Measurements from ENCODE around the gene PAK5. TPM values are rescaled to one million over a fixed set of nuclear protein-coding genes. Genes with fewer than 3 reads are reported as not detected.

Gene PAK5
- total and polyA plus RNA-seq, 9 of the 15 experiments (the other 6 are each of a cell fraction or from before 2014, with no cell fraction given) = not detected

GRCh38 chr20:9711872-9712271 lies 127.0 kb downstream of the PAK5 start:
- BruUV-seq (replicated peaks) = no TSS peak
- H3K9ac ChIP-seq (ENCODE audit: insufficient read depth in 1 of 2, low read depth in 2 of 2, low read length in 2 of 2) = no peak overlapping the region
- 0% methylated on average over 2 of the region's 2 CpGs for WGBS (ENCODE audit: insufficient coverage, low coverage, missing lambda C conversion rate)
- POLR2A ChIA-PET = no interaction called here
- H3K9me1 ChIP-seq (ENCODE audit: control insufficient read depth, insufficient read depth, low read length) = no peaks in the 10 kb centered on the region
- H3K4me2 ChIP-seq (ENCODE audit: insufficient read depth, low read length) = no peak overlapping the region
- FAIRE-seq (no peak), DNase-seq (ENCODE audit: extremely low read depth in 1 of 4, low spot score in 3 of 4) (no peak), ATAC-seq (no peak)
- TF ChIP-seq GATA2 (CRISPR knock-in tag; IDR thresholded peaks at IDR 0.05) = no peak
- TF ChIP-seq MYBL2 (IDR thresholded peaks at IDR 0.05; ENCODE audit: low read depth) = no peak
- no peak for TF ChIP-seq MYBL2 (CRISPR knock-in tag; IDR thresholded peaks at IDR 0.05; ENCODE audit: borderline replicate concordance)
- CTCF ChIA-PET (ENCODE audit: low intra/inter-chr PET ratio) = no interaction called here
- no peaks in the 10 kb centered on the region for H3K4me1 ChIP-seq (replicated peaks in 1 of 2; ENCODE audit: control insufficient read depth in 2 of 2, insufficient read depth in 2 of 2, low read length in 2 of 2)
- no peaks in the 10 kb centered on the region for H3K9me3 ChIP-seq (replicated peaks; ENCODE audit: control insufficient read depth, insufficient read depth, low read depth, low read length)
- no peak overlapping the region for H3K4me3 ChIP-seq
- H3K79me2 ChIP-seq (ENCODE audit: control insufficient read depth, insufficient read depth, low read length) = no peaks in the 10 kb centered on the region
- in situ Hi-C loops (cut with MboI) (no loop called here), intact Hi-C loops (cut with micrococcal nuclease) (no loop called here)
- H3K27me3 ChIP-seq (ENCODE audit: control insufficient read depth in 2 of 2, insufficient read depth in 2 of 2, low read length in 2 of 2) = no peaks in the 10 kb centered on the region
- H3K36me3 ChIP-seq (ENCODE audit: control insufficient read depth, insufficient read depth, low read length) = no peaks in the 10 kb centered on the region
- H4K20me1 ChIP-seq (replicated peaks; ENCODE audit: control insufficient read depth, insufficient read depth, low read length) = no peaks in the 10 kb centered on the region
- no peak overlapping the region for H3K27ac ChIP-seq (ENCODE audit: extremely low read depth, low read depth, low read length)
- no peak overlapping the region for H2AFZ ChIP-seq (ENCODE audit: low read depth, low read length)

GRCh38 chr20:9710685-9711084 lies 128.2 kb downstream of the PAK5 start:
- no peak overlapping the region for H3K4me3 ChIP-seq
- no peaks in the 10 kb centered on the region for H3K4me1 ChIP-seq (replicated peaks in 1 of 2; ENCODE audit: control insufficient read depth in 2 of 2, insufficient read depth in 2 of 2, low read length in 2 of 2)
- H3K79me2 ChIP-seq (ENCODE audit: control insufficient read depth, insufficient read depth, low read length) = no peaks in the 10 kb centered on the region
- in situ Hi-C loops (cut with MboI) (no loop called here), intact Hi-C loops (cut with micrococcal nuclease) (no loop called here)
- no peaks in the 10 kb centered on the region for H3K27me3 ChIP-seq (ENCODE audit: control insufficient read depth in 2 of 2, insufficient read depth in 2 of 2, low read length in 2 of 2)
- 0% methylated on average over 3 of the region's 3 CpGs for WGBS (ENCODE audit: insufficient coverage, low coverage, missing lambda C conversion rate)
- no TSS peak for BruUV-seq (replicated peaks)
- H3K27ac ChIP-seq (ENCODE audit: extremely low read depth, low read depth, low read length) = no peak overlapping the region
- DNase-seq (ENCODE audit: extremely low read depth in 1 of 4, low spot score in 3 of 4) (no peak), FAIRE-seq (no peak), ATAC-seq (no peak)
- H3K9me3 ChIP-seq (replicated peaks; ENCODE audit: control insufficient read depth, insufficient read depth, low read depth, low read length) = no peaks in the 10 kb centered on the region
- H3K9me1 ChIP-seq (ENCODE audit: control insufficient read depth, insufficient read depth, low read length) = no peaks in the 10 kb centered on the region
- no peaks in the 10 kb centered on the region for H3K36me3 ChIP-seq (ENCODE audit: control insufficient read depth, insufficient read depth, low read length)
- H3K9ac ChIP-seq (ENCODE audit: insufficient read depth in 1 of 2, low read depth in 2 of 2, low read length in 2 of 2) = no peak overlapping the region
- ChIA-PET POLR2A (no interaction called here), CTCF (ENCODE audit: low intra/inter-chr PET ratio) (no interaction called here)
- H3K4me2 ChIP-seq (ENCODE audit: insufficient read depth, low read length) = no peak overlapping the region
- no peak overlapping the region for H2AFZ ChIP-seq (ENCODE audit: low read depth, low read length)
- H4K20me1 ChIP-seq (replicated peaks; ENCODE audit: control insufficient read depth, insufficient read depth, low read length) = no peaks in the 10 kb centered on the region
- TF ChIP-seq ZBTB7A (IDR thresholded peaks at IDR 0.05; ENCODE audit: borderline replicate concordance, control insufficient read depth, low read depth, low read length) (no peak), ETS2 (tag; IDR thresholded peaks at IDR 0.05; ENCODE audit: borderline replicate concordance, poor library complexity, severe bottlenecking) (no peak), RCOR1 (IDR thresholded peaks at IDR 0.05; ENCODE audit: borderline replicate concordance in 1 of 2, low read depth in 2 of 2, low read length in 2 of 2) (no peak), ZNF212 (CRISPR knock-in tag; IDR thresholded peaks at IDR 0.05) (no peak), ILK (tag; IDR thresholded peaks at IDR 0.05; ENCODE audit: borderline replicate concordance, low read depth) (no peak), CBFB (CRISPR knock-in tag; IDR thresholded peaks at IDR 0.05) (no peak), SAP30 (IDR thresholded peaks at IDR 0.05; ENCODE audit: borderline replicate concordance, insufficient read depth, low read depth, low read length, poor library complexity, severe bottlenecking) (no peak), HSF4 (CRISPR knock-in tag; IDR thresholded peaks at IDR 0.05; ENCODE audit: borderline replicate concordance) (no peak)
